ENCODE measurements around the gene CALML5. TPM values are rescaled to one million over a fixed set of nuclear protein-coding genes. Genes with fewer than 3 reads are reported as not detected.

CALML5 gene
- total RNA-seq, 1 experiment from 2014 or later: not detected

DNA sequence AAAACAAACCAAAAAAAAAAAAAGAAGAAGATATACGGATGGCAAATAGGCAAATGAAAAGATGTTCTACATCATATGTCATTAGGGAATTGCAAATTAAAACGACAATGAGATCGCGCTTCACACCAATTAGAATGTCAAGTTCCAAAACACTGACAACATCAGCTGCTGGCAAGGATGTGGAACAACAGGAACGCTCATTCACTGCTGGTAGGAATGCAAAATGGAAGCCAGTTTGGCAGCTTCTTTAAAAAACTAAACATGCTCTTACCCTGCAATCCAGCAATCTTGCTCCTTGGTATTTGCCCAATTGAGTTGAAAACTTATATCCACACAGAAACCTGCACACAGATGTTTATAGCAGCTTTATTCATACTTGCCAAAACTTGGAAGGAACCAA lies 34.8 kb downstream of the CALML5 start:
- no peak for DNase-seq (ENCODE audit: low read depth)

DNA sequence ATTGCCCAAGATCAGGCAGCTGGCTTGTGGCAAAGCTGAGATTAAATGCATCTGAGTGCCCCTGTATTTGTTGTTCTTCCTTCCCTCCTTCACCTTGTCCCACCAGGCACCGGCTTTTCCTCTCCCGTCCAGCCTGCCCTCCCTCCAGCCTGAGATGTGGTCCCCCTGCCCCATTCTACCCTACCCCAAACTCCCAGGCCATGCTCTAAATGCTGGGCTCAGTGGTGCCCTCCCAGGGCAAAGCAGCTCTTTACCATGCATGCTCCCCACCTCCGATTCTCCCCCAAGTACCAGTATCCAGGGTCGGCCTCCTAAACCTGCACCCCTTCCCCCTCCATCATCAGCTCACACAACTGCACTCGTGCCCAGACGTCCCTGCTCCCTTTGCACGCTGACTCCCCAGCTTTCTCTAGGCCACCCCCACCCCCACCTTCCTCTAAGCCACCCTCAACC lies 36.5 kb downstream of the CALML5 start:
- no peak for DNase-seq (ENCODE audit: low read depth)

DNA sequence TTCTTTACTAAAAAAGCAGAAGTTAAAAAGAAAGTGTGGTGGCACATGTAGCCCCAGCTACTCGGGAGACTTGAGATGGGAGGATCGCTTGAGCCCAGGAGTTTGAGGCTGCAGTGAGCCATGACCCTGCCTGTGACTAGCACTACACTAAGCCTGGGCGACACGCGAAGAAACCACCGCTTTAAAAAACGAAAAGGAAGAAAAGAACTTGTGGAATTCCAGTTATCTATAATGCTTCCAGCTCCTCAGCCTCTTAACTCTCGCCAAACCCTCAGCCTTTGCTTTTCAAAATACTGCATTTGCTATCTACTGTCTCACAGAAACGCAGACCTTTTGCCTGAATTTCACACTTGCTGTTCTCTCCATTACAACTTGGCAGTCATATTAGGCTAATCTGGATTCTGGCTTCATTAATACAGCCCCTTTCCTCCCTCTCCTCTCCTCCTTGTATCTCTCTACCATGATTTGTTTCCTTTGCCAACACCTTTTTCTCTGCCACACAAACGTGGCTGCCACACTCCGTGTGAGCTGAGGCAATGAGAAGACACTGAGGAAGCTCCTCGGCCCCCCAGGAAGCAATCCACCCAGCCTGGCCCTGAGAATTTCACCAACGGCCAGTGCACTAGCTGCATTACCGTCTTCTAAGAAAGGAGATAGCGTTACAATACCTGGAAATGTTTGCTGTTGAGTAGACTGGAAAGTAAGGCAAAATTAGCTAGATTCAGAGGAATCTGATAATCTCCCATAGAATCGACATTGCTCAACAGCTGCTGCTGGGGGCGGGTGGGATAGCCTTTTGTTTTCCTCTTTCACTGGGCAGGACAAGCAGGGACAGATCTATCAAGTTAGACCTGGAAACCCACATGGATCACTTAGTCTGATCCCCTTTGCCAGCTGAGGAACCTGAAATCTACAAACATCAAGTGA lies 37.2 kb downstream of the CALML5 start:
- no peak for DNase-seq (ENCODE audit: low read depth)

DNA sequence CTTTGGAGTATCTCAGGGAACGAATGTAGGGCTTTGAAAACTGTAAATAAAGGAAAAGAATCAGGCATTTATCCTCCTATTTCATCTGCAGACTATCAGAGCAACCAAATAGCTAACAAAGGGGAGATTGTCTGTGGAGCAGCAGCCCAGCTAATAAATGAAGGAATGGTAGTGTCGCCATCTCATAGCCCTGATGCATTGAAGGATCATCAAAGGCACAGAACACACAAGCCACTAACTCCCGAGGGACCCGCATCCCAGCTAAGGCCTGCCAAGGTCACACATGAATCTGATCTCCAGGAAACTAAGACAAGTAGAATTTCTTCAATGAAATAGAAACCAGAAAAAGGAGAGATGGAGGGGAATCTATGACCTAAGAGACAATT lies 38.2 kb downstream of the CALML5 start:
- no peak for DNase-seq (ENCODE audit: low read depth)

DNA sequence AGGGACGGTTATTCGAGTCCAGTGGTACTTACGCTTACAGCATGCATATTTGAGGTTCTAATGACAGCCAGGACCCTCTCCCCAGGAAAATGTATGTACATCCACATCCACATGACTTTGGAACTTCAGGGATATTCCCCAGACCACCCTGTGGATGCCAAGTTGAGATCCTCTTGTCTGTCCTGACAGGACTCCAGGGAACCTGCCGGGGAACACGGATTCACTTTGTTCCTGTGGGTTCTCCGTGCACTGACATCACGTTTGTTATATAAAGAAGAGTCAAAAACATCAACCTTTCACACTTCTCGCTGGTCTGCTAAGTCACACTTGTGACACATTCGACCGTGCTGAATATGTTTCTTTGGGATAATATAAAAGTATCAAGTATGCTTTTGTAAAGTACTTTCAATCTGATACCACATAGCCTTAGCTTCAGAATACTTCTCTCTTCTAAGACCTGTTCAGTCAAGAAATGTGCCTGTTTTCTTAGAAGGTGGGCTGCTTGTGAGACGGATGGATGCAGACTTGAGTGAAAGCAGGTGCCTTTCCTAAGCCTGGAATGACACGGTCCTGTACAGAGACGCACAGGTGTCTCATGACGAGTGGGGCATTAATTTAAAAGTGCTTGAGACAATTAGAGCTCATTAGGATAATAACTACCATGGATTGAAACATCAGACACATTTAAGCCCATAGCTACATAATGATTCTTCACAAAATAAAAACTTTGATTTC lies 38.7 kb downstream of the CALML5 start:
- DNase-seq (ENCODE audit: low read depth): no peak

DNA sequence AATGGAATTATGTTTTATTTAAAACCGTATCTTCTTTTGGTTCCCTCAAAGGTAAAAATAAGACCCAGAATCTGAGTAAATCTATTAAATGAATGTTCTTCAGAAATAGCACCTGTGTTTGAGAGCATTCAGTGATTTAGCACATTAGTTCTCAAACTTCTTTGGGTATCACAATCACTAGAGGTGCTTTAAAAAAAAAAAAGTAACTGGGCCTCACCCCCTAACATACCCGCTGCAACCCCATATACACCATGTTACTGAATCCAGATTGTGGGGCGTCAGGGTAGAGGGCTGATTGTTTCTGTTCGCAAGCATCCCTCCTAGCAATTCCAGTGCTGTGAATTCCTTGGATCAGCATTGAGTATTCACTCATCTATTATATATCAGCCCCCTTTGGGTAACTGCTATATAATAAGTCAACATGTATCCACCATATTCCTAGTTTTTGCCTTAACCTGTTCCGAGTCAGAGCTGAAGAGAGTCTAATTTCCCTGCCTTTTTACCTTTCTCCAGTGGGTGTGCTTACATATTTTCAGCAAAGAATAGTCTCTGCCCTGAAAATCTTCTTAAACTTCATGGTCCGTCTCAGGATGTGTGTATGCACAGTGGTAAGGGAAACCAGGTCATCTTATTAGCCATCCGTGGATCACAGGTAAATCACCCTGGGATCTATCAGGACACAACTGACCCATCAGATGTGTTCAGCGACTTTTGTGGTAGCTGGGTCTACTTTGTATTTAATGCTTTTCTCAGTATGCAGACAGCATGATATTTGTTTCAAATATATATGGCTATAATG lies 40.2 kb downstream of the CALML5 start:
- DNase-seq (ENCODE audit: low read depth): no peak

DNA sequence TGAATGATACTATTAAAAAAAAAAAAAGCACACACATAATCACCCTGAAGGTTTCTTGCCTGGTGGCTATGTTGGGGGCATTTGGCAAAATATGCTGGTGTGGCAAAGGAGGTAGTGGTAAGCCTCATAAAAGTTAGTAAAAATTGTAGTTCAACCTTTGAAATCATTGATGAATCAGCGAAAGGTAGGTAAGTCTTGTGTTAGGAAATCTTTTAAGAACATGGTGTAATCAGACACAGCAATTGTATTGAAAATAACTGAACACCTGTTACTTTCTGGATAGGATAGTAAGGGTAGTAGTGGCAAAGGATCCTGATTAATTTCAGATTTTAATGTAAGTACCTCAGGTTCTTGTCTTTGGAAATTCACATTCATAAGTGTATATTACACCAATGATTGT lies 40.9 kb downstream of the CALML5 start:
- no peak for DNase-seq (ENCODE audit: low read depth)

DNA sequence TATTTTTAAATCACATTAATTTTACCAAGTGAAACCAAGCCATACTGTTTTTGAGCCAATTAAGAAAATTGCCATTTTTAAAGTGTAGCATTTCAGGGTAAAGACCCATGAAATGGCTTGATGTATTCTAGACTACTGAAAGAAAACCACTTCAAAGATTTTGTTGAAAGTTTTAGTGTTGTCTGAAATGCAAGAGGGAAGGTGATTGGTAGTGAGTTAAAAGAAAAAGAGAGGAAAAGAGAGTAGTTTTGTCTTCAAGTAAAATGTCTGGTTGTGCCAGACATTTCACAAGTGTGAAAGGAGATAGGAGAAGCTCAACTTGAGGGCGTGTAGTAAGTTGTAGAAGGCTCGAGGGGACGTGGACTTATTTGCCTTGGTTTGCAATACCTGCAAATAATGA lies 41.6 kb downstream of the CALML5 start:
- no peak for DNase-seq (ENCODE audit: low read depth)

DNA sequence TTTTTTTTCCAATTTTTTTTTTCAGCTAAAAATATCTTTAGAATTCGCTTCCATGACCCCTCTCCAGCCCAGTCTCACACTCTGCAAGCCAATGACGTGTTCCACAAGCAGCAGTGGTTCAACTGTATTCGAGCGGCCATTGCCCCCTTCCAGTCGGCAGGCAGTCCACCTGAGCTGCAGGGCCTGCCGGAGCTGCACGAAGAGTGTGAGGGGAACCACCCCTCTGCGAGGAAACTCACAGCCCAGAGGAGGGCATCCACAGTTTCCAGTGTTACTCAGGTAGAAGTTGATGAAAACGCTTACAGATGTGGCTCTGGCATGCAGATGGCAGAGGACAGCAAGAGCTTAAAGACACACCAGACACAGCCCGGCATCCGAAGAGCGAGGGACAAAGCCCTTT lies 42.8 kb downstream of the CALML5 start:
- no peak for DNase-seq (ENCODE audit: low read depth)

DNA sequence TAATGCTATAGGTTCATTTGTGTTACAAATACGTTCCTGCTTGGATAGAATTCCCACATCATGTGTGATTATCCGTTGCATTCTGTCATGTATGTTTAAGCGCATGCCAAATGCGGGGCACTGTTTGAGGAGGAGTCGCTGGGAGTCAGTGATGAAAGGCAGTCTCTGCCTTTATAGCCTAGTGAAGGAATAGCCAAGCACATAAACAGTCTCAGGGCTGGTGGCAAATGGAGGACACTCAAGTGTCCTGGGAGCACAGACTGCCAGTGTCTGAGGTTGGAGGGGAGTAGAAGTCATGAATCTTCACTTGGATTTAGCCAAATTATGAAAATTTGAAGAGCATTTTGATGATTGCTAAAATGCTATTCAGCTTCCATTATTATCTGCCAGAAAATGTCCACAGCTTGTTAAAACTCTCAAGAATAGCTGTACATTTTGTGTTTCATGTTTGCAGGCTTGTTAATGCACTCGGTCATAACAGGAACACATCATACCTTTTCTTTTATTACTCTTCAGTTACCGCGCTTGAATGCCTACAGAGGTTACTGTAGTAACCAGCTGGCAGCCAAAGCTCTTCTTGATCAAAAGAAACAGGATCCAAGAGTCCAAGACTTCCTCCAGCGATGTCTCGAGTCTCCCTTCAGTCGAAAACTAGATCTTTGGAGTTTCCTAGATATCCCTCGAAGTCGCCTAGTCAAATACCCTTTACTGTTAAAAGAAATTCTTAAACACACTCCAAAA lies 45.5 kb downstream of the CALML5 start:
- DNase-seq (ENCODE audit: low read depth): no peak

DNA sequence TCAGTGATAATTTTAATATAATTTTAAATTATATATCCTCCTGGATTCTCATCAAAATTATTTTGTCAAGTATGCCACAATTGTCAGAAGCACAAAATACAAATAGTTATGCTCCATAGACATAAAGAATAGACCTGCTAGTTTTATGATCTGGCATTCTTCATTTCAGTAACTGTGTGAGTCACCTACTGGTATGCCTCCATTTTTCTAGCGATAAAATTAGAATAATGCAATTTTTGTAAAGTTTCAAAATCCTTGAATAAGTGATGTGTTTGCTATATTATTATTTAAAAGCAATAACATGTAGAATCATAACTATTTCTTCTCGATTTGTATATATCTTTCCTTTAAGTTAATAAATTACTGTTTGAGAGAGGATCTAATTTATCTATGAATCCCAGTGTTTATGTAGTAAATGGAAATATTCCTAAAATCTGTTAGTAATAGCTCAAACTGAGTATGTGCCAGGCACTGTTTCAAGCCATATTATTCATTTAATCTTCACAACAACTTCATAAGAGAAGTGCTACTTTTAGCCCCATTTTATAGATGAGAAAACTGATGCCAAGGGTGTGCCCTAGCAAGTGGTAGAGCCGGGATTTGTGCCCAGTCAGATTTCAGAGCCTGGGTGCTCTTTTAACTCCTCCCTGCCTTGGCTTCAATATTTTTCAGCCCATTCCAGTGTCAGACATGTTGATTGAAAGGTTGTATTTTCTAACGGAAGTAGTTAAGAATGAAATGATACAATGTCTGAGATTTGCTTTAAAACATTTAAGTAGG lies 48.6 kb downstream of the CALML5 start:
- DNase-seq (ENCODE audit: low read depth): no peak

DNA sequence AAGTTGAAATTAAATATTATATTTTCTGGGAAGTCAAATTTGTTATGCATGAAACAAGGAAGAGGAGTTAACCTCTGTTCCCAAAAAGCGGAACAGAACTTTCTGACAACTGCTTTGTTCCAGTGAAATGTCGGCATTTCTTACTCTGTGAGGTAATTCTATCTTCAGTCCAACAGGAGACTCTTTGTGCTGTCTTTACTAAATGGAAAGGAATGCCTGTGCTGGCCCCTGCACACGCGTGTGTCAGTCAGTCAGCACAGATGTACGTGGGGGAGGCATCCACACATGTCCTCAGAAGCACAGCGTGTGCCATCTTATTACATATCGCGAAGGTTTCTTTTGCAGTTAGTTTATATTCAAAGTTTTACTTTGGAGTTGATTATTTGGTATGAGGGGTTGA lies 49.5 kb downstream of the CALML5 start:
- no peak for DNase-seq (ENCODE audit: low read depth)

DNA sequence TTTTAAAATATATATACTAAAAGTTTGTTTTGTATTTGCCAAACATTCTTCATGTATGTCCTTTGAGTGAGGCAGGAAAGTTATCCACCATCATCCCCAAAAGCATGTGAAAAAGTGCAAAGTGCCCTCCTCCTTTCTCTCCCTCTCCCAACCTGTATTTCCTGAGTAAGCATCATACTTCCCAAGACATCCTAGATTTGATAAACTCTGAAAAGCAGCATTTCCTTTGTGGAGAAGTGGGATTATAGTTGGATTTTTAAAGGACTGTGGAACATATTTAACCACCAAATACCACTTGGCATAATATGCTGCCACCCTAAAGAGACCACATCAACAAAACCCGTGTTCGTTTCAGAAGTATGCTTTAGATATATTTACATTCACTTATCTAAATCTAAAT lies 50.1 kb downstream of the CALML5 start:
- no peak for DNase-seq (ENCODE audit: low read depth)

Other genes starting within 250 kb of the CALML5 start
- gene UCN3, start 134.6 kb downstream of the CALML5 start, total RNA-seq (2014; rRNA removed; shearing (Covaris generic)): not detected in 2 replicates
- not detected in 2 replicates for gene TUBAL3, start 94.7 kb downstream of the CALML5 start, total RNA-seq (2014; rRNA removed; shearing (Covaris generic))
- 11.4 and 16.3 TPM in 2 replicates for gene NET1, start 87.0 kb downstream of the CALML5 start, total RNA-seq (2014; rRNA removed; shearing (Covaris generic))
- gene CALML3, start 25.4 kb upstream of the CALML5 start, total RNA-seq (2014; rRNA removed; shearing (Covaris generic)): not detected in 2 replicates
- 7.0 and 8.4 TPM in 2 replicates for gene ASB13, start 167.0 kb upstream of the CALML5 start, total RNA-seq (2014; rRNA removed; shearing (Covaris generic))
- 34.6 and 55.0 TPM in 2 replicates for gene TASOR2, start 185.3 kb upstream of the CALML5 start, total RNA-seq (2014; rRNA removed; shearing (Covaris generic))

Measured in M059J (cell line).